ENCODE measurements around the gene DPEP3.

The DPEP3 gene

GRCh38 chr16:67931712-67932461 is 48.4 kb downstream of the DPEP3 start, which contains the start of gene CTRL:
TSS of gene CTRL (minus strand) at chr16:67931862. CDS start at chr16:67931852, 10 bp downstream.
- DNase-seq (ENCODE audit: low read depth): no peak

- no peak for DNase-seq (ENCODE audit: low read depth)
These were observed 49.6 kb downstream of the DPEP3 start for GRCh38 chr16:67930678-67931211.

- DNase-seq (ENCODE audit: low read depth): no peak
These were observed 50.1 kb downstream of the DPEP3 start for GRCh38 chr16:67930191-67930590.

GRCh38 chr16:67928561-67929364 is 51.5 kb downstream of the DPEP3 start:
- DNase-seq (ENCODE audit: low read depth): peak; percentile 37

- no peak for DNase-seq (ENCODE audit: low read depth)
These were observed 52.2 kb downstream of the DPEP3 start for GRCh38 chr16:67928147-67928546.

GRCh38 chr16:67927131-67927941 is 53.0 kb downstream of the DPEP3 start:
- no peak for DNase-seq (ENCODE audit: low read depth)

GRCh38 chr16:67926181-67926750 is 54.0 kb downstream of the DPEP3 start:
- DNase-seq (ENCODE audit: low read depth): peak; percentile 40

Measured in amniotic epithelial cell (primary cell).